Measurements from ENCODE around the gene KLHL2. TPM values are rescaled to one million over a fixed set of nuclear protein-coding genes. Genes with fewer than 3 reads are reported as not detected.
"Not testable (repeated sequence)": the region's sequence is repeated elsewhere in the genome, so short reads cannot be mapped to it uniquely, and the experiment has no call there.

The KLHL2 gene
- polyA plus RNA-seq, 3 donors from 2014 or later = 2.6 to 4.0 (median 3.5) TPM

DNA sequence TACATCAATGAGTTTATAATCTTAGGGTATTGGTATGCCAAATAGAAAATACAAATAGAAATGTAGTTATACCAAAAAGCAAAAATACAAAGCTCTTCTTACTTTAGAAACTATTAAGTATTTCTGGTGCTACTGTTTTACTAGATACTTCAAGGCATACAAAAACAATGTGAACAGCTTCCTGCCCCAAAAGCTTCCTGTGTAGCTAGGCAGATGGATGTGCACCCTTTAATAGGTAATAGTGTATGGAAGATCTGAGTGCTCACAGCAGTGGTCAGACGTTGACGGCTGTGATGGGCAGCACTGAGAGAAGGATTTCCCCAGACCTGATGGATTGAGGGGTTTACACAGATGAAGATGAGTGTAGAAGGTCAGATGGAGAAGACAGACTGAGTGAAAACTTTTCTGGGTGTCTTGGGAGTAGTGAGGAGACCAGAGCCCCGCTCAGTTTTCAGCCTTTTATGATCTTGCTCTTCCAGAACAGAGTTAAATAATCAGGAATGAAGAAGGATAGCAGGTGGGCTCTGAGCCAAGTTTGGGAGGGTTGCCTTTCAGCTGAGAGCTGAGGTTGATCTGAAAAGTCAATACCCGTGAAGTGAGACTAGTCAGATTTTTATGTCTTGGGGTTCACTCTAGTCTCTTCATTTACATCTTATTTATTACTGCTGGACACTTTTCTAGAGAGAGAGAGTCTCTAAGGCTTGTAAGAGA, 22.3 kb downstream of the KLHL2 start:
- H3K4me1 Mint-ChIP-seq; H3K9me3 Mint-ChIP-seq; H3K4me3 Mint-ChIP-seq; DNase-seq; H3K27me3 Mint-ChIP-seq (ENCODE audit: low read depth in 3 of 3): not testable (repeated sequence)
- Mint-ChIP-seq H3K27ac (peak overlapping the region in 1 of 6 donors; percentile 21), H3K36me3 (peaks cover 13 to 21% (median 15%) of the 10 kb centered on the region in 3 donors)

GRCh38 chr4:165232623-165233433, 25.5 kb downstream of the KLHL2 start:
- DNase-seq; H3K27me3 Mint-ChIP-seq (ENCODE audit: low read depth in 3 of 3); H3K4me3 Mint-ChIP-seq; H3K9me3 Mint-ChIP-seq; H3K4me1 Mint-ChIP-seq: not testable (repeated sequence)
- Mint-ChIP-seq H3K27ac (peak overlapping the region in 1 of 6 donors; percentile 16), H3K36me3 (peaks cover 12 to 21% (median 13%) of the 10 kb centered on the region in 3 donors)

GRCh38 chr4:165234766-165235165, 27.4 kb downstream of the KLHL2 start:
- no peak for DNase-seq
- Mint-ChIP-seq H3K4me3 (no peak overlapping the region), H3K4me1 (no peaks in the 10 kb centered on the region), H3K27ac (no peak overlapping the region), H3K36me3 (peaks cover 19 to 22% (median 21%) of the 10 kb centered on the region in 3 donors), H3K27me3 (ENCODE audit: low read depth in 3 of 3) (peaks cover 0 to 1% (median 0%) of the 10 kb centered on the region in 3 donors), H3K9me3 (no peaks in the 10 kb centered on the region)

GRCh38 chr4:165236852-165237251, 29.5 kb downstream of the KLHL2 start:
- not testable (repeated sequence) for H3K4me3 Mint-ChIP-seq; H3K4me1 Mint-ChIP-seq; H3K27ac Mint-ChIP-seq; H3K9me3 Mint-ChIP-seq; H3K27me3 Mint-ChIP-seq (ENCODE audit: low read depth in 3 of 3); DNase-seq
- peaks cover 10 to 23% (median 13%) of the 10 kb centered on the region in 3 donors for H3K36me3 Mint-ChIP-seq

DNA sequence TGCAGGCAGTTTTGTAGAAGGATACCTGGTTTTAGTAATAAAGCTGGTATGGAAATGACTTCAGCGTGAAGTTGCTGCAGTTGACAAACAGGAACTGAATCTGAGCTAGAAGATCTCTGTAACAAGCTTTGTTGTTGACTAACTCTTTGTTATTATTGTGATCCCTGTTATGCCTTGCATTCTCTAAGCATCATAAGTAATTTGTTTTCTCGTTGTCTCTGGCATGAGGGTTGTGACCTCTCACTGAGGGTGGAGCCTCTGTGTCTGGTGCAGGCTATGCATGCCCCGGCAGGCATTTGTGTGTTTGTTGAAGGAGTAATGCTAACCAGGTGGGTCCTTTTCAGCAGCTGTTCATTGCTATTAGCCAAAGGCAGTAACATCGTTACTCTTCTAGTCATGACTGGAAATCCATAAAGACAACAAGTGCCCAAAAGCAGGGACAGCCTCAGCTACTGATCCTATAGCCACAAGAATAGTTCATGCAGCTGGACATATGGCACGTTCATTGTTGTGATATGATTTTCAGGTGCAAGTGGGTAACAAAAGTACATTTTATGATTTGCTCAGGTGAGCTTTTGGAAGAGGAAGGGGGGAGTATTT, 30.8 kb downstream of the KLHL2 start:
- not testable (repeated sequence) for H3K27ac Mint-ChIP-seq; H3K4me1 Mint-ChIP-seq; DNase-seq; H3K9me3 Mint-ChIP-seq; H3K27me3 Mint-ChIP-seq (ENCODE audit: low read depth in 3 of 3); H3K4me3 Mint-ChIP-seq
- peaks cover 10 to 23% (median 13%) of the 10 kb centered on the region in 3 donors for H3K36me3 Mint-ChIP-seq

GRCh38 chr4:165240761-165241160, 33.4 kb downstream of the KLHL2 start:
- H3K9me3 Mint-ChIP-seq; DNase-seq; H3K27me3 Mint-ChIP-seq (ENCODE audit: low read depth in 3 of 3); H3K4me3 Mint-ChIP-seq; H3K27ac Mint-ChIP-seq; H3K4me1 Mint-ChIP-seq: not testable (repeated sequence)
- H3K36me3 Mint-ChIP-seq = peaks cover 11 to 26% (median 19%) of the 10 kb centered on the region in 3 donors

DNA sequence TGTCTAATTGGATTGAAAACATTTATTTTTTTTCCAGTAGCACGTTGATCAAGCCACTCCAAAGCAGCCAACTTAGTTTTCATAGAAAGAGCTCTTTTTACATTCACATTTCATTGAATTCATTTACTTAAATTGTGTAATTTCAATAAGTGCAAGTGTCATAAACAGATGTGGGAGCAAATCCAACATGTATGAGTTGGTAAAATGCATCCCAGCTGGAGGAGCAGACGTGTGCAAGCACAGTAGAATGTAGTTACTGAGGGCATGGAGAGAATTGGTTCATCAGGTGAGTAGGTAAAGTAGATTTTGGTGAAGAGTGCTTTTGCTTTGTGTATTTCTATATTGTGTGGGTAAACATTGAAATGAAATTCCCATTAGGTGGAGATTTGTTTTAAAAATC, 36.8 kb downstream of the KLHL2 start:
- H3K27me3 Mint-ChIP-seq (ENCODE audit: low read depth in 3 of 3); H3K27ac Mint-ChIP-seq; H3K4me3 Mint-ChIP-seq; DNase-seq; H3K9me3 Mint-ChIP-seq; H3K4me1 Mint-ChIP-seq: not testable (repeated sequence)
- peaks cover 7 to 18% (median 13%) of the 10 kb centered on the region in 3 donors for H3K36me3 Mint-ChIP-seq

DNA sequence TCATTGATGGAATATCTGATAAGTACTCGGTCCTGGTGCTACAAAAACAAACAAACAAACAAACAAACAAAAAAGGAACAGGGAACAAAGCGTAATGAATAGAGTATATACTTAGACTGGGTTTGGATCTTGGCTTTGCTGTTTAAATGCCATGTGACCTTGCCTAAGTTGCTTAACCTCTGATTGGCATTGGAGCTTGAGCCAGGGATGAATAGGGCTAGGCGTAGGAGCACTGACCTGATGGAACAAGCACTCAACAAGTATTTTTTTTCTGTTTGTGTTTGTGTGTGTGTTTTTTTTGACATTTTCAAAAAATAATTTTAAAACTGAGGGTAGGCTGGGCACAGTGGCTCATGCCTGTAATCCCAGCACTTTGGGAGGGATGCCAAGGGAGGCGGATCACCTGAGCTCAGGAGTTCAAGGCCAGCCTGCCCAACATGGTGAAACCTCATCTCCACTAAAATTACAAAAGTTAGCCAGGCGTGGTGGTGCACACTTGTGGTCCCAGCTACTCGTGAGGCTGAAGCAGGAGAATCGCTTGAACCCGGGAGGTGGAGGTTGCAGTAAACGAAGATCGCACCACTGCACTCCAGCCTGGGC, 37.3 kb downstream of the KLHL2 start:
- H3K27ac Mint-ChIP-seq; H3K4me3 Mint-ChIP-seq; H3K27me3 Mint-ChIP-seq (ENCODE audit: low read depth in 3 of 3); H3K4me1 Mint-ChIP-seq; DNase-seq; H3K9me3 Mint-ChIP-seq: not testable (repeated sequence)
- H3K36me3 Mint-ChIP-seq = peaks cover 7 to 16% (median 11%) of the 10 kb centered on the region in 3 donors

DNA sequence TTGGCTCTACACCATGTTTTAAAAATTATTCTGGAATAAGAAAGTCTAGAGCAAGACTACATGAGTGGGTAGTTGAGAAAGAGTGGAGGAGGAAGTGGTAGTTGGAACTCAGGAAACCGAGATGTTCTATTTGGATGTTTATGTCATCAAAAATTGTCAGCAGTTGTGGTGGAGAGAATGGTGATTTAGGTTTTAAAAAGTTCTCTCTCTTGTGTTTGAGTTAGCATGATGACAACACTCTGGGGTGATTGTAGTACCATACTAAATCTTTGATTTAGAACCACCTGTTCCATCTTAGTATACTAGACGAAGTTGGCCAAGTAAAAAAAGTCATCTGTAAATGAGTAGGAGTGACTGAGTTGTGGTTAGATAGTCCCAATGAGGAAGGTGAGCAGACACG, 40.7 kb downstream of the KLHL2 start:
- Mint-ChIP-seq H3K4me1 (peaks cover 0 to 3% of the 10 kb centered on the region in 2 donors), H3K27ac (no peak overlapping the region)

DNA sequence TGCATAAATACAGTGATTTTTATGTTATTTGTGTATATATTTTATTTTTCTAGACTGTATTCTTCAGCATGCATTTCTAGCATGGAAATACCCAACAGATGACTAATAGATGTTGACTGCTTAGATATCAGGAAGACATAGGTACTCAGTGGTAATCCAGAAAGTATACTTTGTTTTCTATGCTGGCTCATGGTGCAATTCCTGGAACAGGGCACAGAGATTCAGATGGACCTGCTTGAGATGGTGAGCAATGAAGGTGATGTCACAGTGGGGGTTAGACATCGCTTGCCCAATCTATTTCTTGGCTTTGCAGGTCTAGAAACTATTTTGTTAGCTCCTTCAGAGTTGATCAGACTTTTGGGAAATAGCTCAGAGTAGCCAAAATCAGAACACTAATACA, 41.5 kb downstream of the KLHL2 start:
- peak overlapping the region in 1 of 5 donors; percentile 5 for H3K4me3 Mint-ChIP-seq
- H3K36me3 Mint-ChIP-seq = peaks cover 7 to 12% (median 10%) of the 10 kb centered on the region in 3 donors
- H3K9me3 Mint-ChIP-seq; DNase-seq; H3K27me3 Mint-ChIP-seq (ENCODE audit: low read depth in 3 of 3); H3K4me1 Mint-ChIP-seq: not testable (repeated sequence)
- H3K27ac Mint-ChIP-seq = peak overlapping the region in 2 of 6 donors; percentile 50 to 73

More for the DNA sequence above, 40.7 kb downstream of the KLHL2 start:
- H3K9me3 Mint-ChIP-seq = no peaks in the 10 kb centered on the region
- no peak for DNase-seq
- peaks cover 0 to 2% (median 0%) of the 10 kb centered on the region in 3 donors for H3K27me3 Mint-ChIP-seq (ENCODE audit: low read depth in 3 of 3)
- no peak overlapping the region for H3K4me3 Mint-ChIP-seq
- H3K36me3 Mint-ChIP-seq = peaks cover 7 to 12% (median 11%) of the 10 kb centered on the region in 3 donors

DNA sequence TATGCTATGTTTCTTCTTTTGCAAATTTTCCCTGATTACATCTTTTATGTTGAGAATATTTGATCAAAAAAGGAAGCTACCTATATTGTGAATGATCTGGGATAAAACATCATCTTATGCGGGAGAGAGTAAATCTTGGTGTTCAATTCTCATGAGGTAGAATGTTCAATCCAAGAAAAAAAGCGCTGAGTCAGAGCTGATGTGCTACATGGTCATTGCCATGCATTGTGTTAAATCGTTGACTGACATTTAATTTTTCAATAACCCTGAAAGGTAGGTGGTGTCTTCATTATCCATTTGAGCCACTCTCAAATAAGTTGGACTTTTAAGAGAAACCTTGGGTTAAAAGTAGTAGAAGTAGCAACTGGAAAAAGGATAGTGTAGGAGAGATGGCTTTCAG, 47.4 kb downstream of the KLHL2 start:
- not testable (repeated sequence) for H3K9me3 Mint-ChIP-seq; H3K36me3 Mint-ChIP-seq; H3K27ac Mint-ChIP-seq; H3K4me3 Mint-ChIP-seq; DNase-seq; H3K27me3 Mint-ChIP-seq (ENCODE audit: low read depth in 3 of 3)
- H3K4me1 Mint-ChIP-seq = peaks cover 19 to 51% of the 10 kb centered on the region in 2 donors

DNA sequence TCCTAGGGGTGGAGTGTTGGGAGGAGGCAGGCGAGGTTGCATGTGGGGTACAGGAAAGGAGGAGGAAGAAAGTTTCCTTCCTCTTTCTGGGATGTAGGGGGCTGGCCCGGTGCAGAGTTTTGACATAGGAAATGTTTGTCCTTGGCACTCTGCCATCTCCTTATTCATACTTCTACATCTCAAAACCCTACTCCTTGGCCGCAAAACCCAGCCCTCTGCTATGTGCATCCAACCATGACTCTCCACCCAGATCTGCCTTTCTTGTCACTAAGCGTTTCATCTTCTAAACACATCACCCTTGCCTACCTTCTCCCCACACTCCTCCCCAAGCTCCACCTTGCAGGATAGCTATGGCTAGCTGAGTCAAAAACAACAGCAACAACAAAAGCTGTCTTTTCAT, 48.1 kb downstream of the KLHL2 start:
- peak; percentile 5 to 10 (median 9) for DNase-seq
- H3K36me3 Mint-ChIP-seq; H3K9me3 Mint-ChIP-seq; H3K27me3 Mint-ChIP-seq (ENCODE audit: low read depth in 3 of 3): not testable (repeated sequence)
- Mint-ChIP-seq H3K4me1 (peaks cover 20 to 56% of the 10 kb centered on the region in 2 donors), H3K27ac (peak overlapping the region in 2 of 6 donors; percentile 15 to 32), H3K4me3 (peak overlapping the region in 1 of 5 donors; percentile 23)

GRCh38 chr4:165256074-165256659, 48.8 kb downstream of the KLHL2 start:
- H3K9me3 Mint-ChIP-seq; H3K27me3 Mint-ChIP-seq (ENCODE audit: low read depth in 3 of 3); H3K36me3 Mint-ChIP-seq; DNase-seq; H3K27ac Mint-ChIP-seq; H3K4me3 Mint-ChIP-seq: not testable (repeated sequence)
- H3K4me1 Mint-ChIP-seq = peaks cover 22 to 61% of the 10 kb centered on the region in 2 donors

All from immature natural killer cell (primary cell).